A549 treated with CORT108297 at 1 μM for 4 hours (cell line): ENCODE measurements around the gene KRTAP12-1. TPM values are rescaled to one million over a fixed set of nuclear protein-coding genes. Genes with fewer than 3 reads are reported as not detected.

Experiments used
- total RNA-seq: library from RNA; stranded (reverse); fragments of 200-300 nt; extraction: Qiagen RNA extraction; gene quantifications from 5 replicates; pipeline ENCODE4 v1.2.3, GENCODE V29; 2022

KRTAP12-1 gene
- total RNA-seq: not detected in 5 replicates

DNA sequence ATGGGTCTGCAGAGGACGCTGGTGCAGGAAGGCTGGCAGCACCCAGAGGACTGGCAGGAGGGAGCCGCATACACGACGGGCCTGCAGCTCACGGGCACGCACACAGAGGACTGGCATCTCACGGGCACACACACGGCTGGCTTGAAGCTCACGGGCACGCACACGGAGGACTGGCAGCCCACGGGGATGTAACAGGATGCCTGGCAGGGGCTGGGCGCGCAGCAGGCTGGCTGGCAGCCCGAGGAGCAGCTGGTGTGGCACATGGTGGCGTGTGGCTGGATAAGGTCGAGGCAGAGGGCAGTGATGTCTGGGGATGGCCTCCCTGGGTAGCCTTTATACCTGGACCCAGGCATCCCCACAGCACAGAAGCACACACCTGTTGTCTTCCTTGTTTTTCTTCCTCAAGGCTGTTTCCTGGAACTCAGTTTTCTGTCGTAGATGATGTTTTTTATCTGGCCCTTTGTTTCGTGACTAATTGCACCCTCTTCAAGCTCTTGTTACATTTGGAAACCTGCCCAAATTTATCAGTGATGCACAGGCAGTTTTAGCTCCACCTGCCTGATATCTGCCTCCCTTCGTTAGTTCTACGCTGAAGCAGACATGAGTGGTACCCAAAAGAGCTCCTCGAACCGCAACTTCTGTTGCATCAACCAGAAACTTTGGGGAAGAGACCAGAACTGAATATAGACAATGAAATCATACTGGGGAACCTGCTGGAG, at the start of gene KRTAP12-1:
TSS of gene KRTAP12-1 (minus strand) at position 303 of the 719 bp plus-strand sequence. CDS start at position 263, 40 bp downstream.

GRCh38 chr21:44711327-44712202, 29.6 kb upstream of the KRTAP12-1 start, which contains the start of gene TSPEAR:
Gene TSPEAR, minus strand, starts transcription at chr21:44711572. Its CDS starts 58 bp downstream, at chr21:44711514.

DNA sequence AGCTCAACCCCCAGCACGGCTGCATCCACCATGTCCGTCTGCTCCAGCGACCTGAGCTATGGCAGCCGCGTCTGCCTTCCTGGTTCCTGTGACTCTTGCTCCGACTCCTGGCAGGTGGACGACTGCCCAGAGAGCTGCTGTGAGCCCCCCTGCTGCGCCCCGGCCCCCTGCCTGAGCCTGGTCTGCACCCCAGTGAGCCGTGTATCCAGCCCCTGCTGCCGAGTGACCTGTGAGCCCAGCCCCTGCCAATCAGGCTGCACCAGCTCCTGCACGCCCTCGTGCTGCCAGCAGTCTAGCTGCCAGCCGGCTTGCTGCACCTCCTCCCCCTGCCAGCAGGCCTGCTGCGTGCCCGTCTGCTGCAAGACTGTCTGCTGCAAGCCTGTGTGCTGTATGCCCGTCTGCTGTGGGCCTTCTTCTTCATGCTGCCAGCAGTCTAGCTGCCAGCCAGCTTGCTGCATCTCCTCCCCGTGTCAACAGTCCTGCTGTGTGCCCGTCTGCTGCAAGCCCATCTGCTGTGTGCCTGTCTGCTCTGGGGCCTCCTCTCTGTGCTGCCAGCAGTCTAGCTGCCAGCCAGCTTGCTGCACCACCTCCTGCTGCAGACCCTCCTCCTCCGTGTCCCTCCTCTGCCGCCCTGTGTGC, 15.3 kb upstream of the KRTAP12-1 start, which contains the start of gene KRTAP10-12:
TSS of gene KRTAP10-12 (plus strand) at position 1 of the 639 bp plus-strand sequence. CDS start at position 31, 30 bp downstream.

DNA sequence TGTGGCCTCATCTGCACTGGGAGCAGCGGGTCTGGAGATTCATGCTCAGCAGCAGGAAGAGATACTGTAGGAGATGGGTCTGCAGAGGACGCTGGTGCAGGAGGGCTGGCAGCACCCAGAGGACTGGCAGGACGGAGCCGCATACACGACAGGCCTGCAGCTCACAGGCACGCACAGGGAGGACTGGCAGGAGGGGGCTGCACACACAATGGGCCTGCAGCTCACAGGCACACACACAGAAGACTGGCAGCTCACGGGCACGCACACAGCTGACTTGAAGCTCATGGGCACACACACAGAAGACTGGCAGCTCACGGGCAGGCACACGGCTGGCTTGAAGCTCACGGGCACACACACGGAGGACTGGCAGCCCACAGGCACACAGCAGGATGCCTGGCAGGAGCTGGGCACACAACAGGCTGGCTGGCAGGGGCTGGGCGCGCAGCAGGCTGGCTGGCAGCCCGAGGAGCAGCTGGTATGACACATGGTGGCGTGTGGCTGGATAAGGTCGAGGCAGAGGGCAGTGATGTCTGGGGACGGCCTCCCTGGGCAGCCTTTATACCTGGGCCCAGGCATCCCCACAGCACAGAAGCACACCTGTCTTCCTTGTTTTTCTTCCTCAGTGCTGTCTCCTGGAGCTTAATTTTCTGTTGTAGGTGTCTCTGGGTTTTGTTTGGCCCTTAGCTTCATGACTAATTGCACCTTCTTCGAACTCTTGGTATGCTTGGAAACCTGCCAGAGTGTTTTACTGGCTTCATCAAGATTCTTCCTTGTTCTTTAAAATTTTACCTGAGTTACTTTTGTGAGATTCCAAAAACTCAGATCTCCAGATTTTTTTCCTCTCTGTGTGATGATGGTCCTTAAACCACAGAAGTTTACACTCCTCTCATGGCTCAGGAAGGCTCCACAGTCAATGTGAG, 15.3 kb downstream of the KRTAP12-1 start, which contains the start of gene KRTAP12-2:
TSS of gene KRTAP12-2 (minus strand) at position 527 of the 920 bp plus-strand sequence. CDS start at position 486, 41 bp downstream.

DNA sequence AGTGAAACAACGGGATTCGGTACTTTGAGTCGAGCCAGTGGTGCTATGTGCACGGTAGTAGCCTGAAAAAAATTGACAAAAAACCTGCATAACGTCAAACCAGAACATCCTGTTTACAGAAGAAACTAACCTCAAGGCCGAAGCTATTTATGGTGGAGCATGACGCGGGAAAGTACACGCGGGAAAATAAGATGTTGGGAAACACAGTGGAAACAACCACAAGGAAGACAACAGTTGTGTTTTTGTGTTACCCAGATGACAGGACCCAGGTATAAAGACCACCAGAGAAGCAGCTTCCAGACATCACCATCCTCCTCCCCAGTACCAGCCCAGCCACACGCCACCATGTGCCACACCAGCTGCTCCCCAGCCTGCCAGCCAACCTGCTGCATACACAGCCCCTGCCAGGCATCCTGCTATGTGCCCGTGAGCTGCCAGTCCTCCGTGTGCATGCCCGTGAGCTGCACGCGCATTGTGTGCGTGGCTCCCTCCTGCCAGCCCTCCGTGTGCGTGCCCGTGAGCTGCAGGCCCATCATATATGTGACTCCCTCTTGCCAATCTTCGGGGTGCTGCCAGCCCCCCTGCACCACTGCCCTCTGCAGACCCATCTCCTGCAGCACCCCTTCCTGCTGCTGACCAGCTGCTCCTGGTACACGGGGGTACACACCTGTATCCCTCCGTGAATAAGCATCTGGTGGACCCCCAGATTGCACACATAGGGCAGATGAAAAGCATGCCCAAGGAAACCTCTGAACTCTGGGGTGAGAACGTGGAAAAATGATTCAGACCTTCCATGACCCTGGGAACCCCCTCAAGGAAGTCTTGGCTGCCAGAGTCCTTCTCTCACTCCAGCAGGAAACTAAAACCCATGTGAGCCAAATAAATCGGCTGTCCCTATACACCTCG, 24.1 kb downstream of the KRTAP12-1 start, which contains the start of gene KRTAP12-3:
TSS of gene KRTAP12-3 (plus strand) at position 298 of the 906 bp plus-strand sequence. CDS start at position 346, 48 bp downstream.

DNA sequence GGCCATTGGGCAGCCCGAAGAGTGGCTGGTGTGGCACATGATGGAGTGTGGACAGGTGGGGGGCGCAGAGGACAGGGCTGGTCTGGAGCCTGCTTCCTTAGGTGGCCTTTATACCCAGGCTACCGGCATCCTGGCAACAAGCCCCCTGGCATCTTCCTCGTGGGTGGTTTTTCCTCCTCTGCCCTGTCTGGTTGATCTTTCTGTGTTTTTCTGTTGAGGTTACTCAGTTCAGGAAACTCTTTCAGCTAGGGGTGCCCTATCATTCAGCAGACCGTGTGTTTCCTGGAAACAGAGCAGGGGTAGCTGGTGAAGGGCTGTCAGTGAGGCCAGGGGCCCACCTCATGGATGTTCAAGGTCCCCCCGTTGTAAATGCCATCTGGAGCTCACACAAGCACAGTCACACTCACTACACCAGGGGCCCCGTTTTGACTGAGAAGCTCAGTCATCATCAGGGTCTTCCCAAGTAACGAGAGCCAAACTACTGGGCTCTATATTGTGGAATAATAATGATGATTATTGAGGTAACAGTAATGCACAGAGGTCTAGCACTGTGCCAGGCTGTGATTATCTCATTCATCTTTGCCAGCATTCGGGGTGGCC, 27.3 kb downstream of the KRTAP12-1 start, which contains the start of gene KRTAP12-4:
TSS of gene KRTAP12-4 (minus strand) at position 84 of the 600 bp plus-strand sequence. CDS start at position 39, 45 bp downstream.

DNA sequence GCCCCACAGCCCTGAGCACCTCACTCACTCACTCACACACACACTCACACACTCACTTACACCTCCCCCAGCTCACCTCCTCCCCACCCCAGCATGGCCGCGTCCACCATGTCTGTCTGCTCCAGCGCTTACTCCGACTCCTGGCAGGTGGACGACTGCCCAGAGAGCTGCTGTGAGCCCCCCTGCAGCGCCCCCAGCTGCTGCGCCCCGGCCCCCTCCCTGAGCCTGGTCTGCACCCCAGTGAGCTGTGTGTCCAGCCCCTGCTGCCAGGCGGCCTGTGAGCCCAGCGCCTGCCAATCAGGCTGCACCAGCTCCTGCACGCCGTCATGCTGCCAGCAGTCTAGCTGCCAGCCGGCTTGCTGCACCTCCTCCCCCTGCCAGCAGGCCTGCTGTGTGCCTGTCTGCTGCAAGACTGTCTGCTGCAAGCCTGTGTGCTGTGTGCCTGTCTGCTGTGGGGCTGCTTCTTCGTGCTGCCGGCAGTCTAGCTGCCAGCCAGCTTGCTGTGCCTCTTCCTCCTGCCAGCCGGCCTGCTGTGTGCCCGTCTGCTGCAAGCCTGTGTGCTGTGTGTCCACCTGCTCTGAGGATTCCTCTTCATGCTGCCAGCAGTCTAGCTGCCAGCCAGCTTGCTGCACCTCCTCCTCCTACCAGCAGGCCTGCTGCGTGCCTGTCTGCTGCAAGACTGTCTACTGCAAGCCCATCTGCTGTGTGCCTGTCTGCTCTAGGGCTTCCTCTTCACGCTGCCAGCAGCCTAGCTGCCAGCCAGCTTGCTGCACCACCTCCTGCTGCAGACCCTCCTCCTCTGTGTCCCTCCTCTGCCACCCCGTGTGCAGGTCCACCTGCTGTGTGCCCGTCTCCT, 35.4 kb downstream of the KRTAP12-1 start, which contains the start of gene KRTAP10-11:
TSS of gene KRTAP10-11 (plus strand) at position 49 of the 856 bp plus-strand sequence. CDS start at position 94, 45 bp downstream.

GRCh38 chr21:44637018-44637850, 44.7 kb downstream of the KRTAP12-1 start, which contains the start of gene KRTAP10-10:
Gene KRTAP10-10, plus strand, starts transcription at chr21:44637356. Its CDS starts 62 bp downstream, at chr21:44637418.

Other genes starting within 250 kb of the KRTAP12-1 start
- 1.3 to 2.3 TPM (median 2.1 TPM) in 5 replicates for gene LRRC3, start 226.7 kb downstream of the KRTAP12-1 start, total RNA-seq
- gene KRTAP10-1, start 142.0 kb downstream of the KRTAP12-1 start, total RNA-seq: not detected in 5 replicates
- not detected in 5 replicates for gene KRTAP10-2, start 130.7 kb downstream of the KRTAP12-1 start, total RNA-seq
- not detected in 5 replicates for gene KRTAP10-3, start 123.4 kb downstream of the KRTAP12-1 start, total RNA-seq
- gene KRTAP10-4, start 108.4 kb downstream of the KRTAP12-1 start, total RNA-seq: not detected in 5 replicates
- not detected in 5 replicates for gene KRTAP10-5, start 101.6 kb downstream of the KRTAP12-1 start, total RNA-seq
- not detected in 5 replicates for gene KRTAP10-6, start 89.7 kb downstream of the KRTAP12-1 start, total RNA-seq
- not detected in 5 replicates for gene KRTAP10-7, start 81.6 kb downstream of the KRTAP12-1 start, total RNA-seq
- gene KRTAP10-8, start 70.1 kb downstream of the KRTAP12-1 start, total RNA-seq: not detected in 5 replicates
- not detected in 5 replicates for gene KRTAP10-9, start 55.1 kb downstream of the KRTAP12-1 start, total RNA-seq
- not detected in 5 replicates for gene KRTAP10-10, start 44.8 kb downstream of the KRTAP12-1 start, total RNA-seq
- gene KRTAP10-11, start 35.7 kb downstream of the KRTAP12-1 start, total RNA-seq: not detected in 5 replicates
- not detected in 5 replicates for gene KRTAP12-4, start 27.5 kb downstream of the KRTAP12-1 start, total RNA-seq
- gene KRTAP12-3, start 24.2 kb downstream of the KRTAP12-1 start, total RNA-seq: not detected in 5 replicates
- not detected in 5 replicates for gene KRTAP12-2, start 15.2 kb downstream of the KRTAP12-1 start, total RNA-seq
- not detected in 5 replicates for gene KRTAP10-12, start 15.0 kb upstream of the KRTAP12-1 start, total RNA-seq
- not detected in 5 replicates for gene TSPEAR, start 29.4 kb upstream of the KRTAP12-1 start, total RNA-seq
- 28.2 to 37.2 TPM (median 34.3 TPM) in 5 replicates for gene UBE2G2, start 119.7 kb upstream of the KRTAP12-1 start, total RNA-seq
- gene SUMO3, start 135.9 kb upstream of the KRTAP12-1 start, total RNA-seq: 58.3 to 69.9 TPM (median 66.1 TPM) in 5 replicates
- gene PTTG1IP, start 191.5 kb upstream of the KRTAP12-1 start, total RNA-seq: 94.0 to 104 TPM (median 98.7 TPM) in 5 replicates
- gene ITGB2, start 238.7 kb upstream of the KRTAP12-1 start, total RNA-seq: 0.55 to 0.77 TPM (median 0.66 TPM) in 5 replicates